OCI-LY1 (cell line): ENCODE results near the gene ALDH1B1.
A peak's percentile ranks its signal among the peaks of the same experiment; 100 is the strongest.

ENCODE experiments used
- H2AFZ ChIP-seq: fragments of 200-600 bp; sonication (generic), shearing (Covaris generic); 2 replicates; pipeline ENCODE4 v1.6.0; 2014; ENCODE audit warnings: antibody characterized with exemption, mild to moderate bottlenecking, low read length
- H3F3A ChIP-seq: fragments of 200-600 bp; sonication (generic), shearing (Covaris generic); 2 replicates; pipeline ENCODE4 v1.6.0; 2014; ENCODE audit warnings: mild to moderate bottlenecking, antibody characterized with exemption, low read length, moderate library complexity; ENCODE audit not compliant: insufficient read depth
- H3K27ac ChIP-seq: fragments of 200-600 bp; sonication (generic); 2 replicates; pipeline ENCODE4 v1.5.1; 2014; ENCODE audit warnings: low read length, mixed run types, mild to moderate bottlenecking, low read depth; ENCODE audit not compliant: poor library complexity, severe bottlenecking
- H3K27me3 ChIP-seq: fragments of 200-600 bp; sonication (generic); 2 replicates; pipeline ENCODE4 v1.6.0; 2014; ENCODE audit warnings: antibody characterized with exemption, mild to moderate bottlenecking, low read length, moderate library complexity; ENCODE audit not compliant: insufficient read depth
- H3K36me3 ChIP-seq: fragments of 200-600 bp; sonication (generic); 2 replicates; pipeline ENCODE4 v1.6.1; 2014; ENCODE audit warnings: mild to moderate bottlenecking, antibody characterized with exemption, low read length, moderate library complexity, mixed read lengths; ENCODE audit not compliant: insufficient read depth
- H3K4me1 ChIP-seq: fragments of 200-600 bp; sonication (generic); 2 replicates; pipeline ENCODE4 v1.5.1; 2014; ENCODE audit warnings: mild to moderate bottlenecking, low read length, moderate library complexity; ENCODE audit not compliant: insufficient read depth, severe bottlenecking
- H3K4me2 ChIP-seq: fragments of 200-600 bp; sonication (generic), shearing (Covaris generic); 2 replicates; pipeline ENCODE4 v1.6.1; 2014; ENCODE audit warnings: low read length
- H3K4me3 ChIP-seq: fragments of 200-600 bp; sonication (generic); 2 replicates; pipeline ENCODE4 v1.5.1; 2014; ENCODE audit warnings: low read length, low read depth, mild to moderate bottlenecking, mixed read lengths; ENCODE audit not compliant: poor library complexity, severe bottlenecking
- H3K79me2 ChIP-seq: fragments of 200-600 bp; shearing (Covaris generic); 2 replicates; pipeline ENCODE4 v1.6.1; 2016; ENCODE audit warnings: mixed run types, low read length, mixed read lengths; ENCODE audit not compliant: insufficient read depth
- H3K9ac ChIP-seq: fragments of 200-600 bp; sonication (generic), shearing (Covaris generic); 2 replicates; pipeline ENCODE4 v1.6.1; 2014; ENCODE audit warnings: mild to moderate bottlenecking, low read length, mixed read lengths
- H3K9me2 ChIP-seq: fragments of 200-600 bp; sonication (generic), shearing (Covaris generic); 2 replicates; pipeline ENCODE4 v1.6.1; 2014; ENCODE audit warnings: low read depth, mild to moderate bottlenecking, low read length, mixed read lengths
- H3K9me3 ChIP-seq: fragments of 200-600 bp; shearing (Covaris generic); 2 replicates; pipeline ENCODE4 v1.6.1; 2014; ENCODE audit warnings: low read length, mixed read lengths
- H4K20me1 ChIP-seq: fragments of 200-600 bp; sonication (generic), shearing (Covaris generic); 2 replicates; pipeline ENCODE4 v1.6.0; 2016; ENCODE audit warnings: mild to moderate bottlenecking, low read length; ENCODE audit not compliant: insufficient read depth
- CTCF ChIP-seq: fragments of 200-600 bp; sonication (generic), shearing (Covaris generic); IDR thresholded peaks from 2 replicates; pipeline ENCODE4 v1.5.1; 2017; ENCODE audit warnings: mild to moderate bottlenecking, antibody characterized with exemption, low read length, moderate library complexity, mixed read lengths
- EZH2 ChIP-seq: fragments of 200-600 bp; sonication (generic), shearing (Covaris generic); IDR thresholded peaks from 2 replicates; pipeline ENCODE4 v1.8.0; 2017; ENCODE audit warnings: borderline replicate concordance, mixed run types, mild to moderate bottlenecking, antibody characterized with exemption, low read length, moderate library complexity, mixed read lengths

Gene ALDH1B1

GRCh38 chr9:38417003-38417945, 24.8 kb downstream of the ALDH1B1 start:
- no peaks in the 10 kb centered on the region for H3K4me1 ChIP-seq
- H3K79me2 ChIP-seq = no peaks in the 10 kb centered on the region
- H3F3A ChIP-seq = no peaks in the 10 kb centered on the region
- no peak overlapping the region for H2AFZ ChIP-seq
- H3K4me2 ChIP-seq = no peak overlapping the region
- no peaks in the 10 kb centered on the region for H3K27me3 ChIP-seq
- H3K27ac ChIP-seq = no peak overlapping the region
- H3K9me3 ChIP-seq = no peaks in the 10 kb centered on the region
- H3K9ac ChIP-seq = no peak overlapping the region
- H3K36me3 ChIP-seq = no peaks in the 10 kb centered on the region
- no peaks in the 10 kb centered on the region for H4K20me1 ChIP-seq
- no peak for TF ChIP-seq EZH2
- peak; percentile 65 for TF ChIP-seq CTCF
- H3K4me3 ChIP-seq = no peak overlapping the region
- H3K9me2 ChIP-seq = no peaks in the 10 kb centered on the region

DNA sequence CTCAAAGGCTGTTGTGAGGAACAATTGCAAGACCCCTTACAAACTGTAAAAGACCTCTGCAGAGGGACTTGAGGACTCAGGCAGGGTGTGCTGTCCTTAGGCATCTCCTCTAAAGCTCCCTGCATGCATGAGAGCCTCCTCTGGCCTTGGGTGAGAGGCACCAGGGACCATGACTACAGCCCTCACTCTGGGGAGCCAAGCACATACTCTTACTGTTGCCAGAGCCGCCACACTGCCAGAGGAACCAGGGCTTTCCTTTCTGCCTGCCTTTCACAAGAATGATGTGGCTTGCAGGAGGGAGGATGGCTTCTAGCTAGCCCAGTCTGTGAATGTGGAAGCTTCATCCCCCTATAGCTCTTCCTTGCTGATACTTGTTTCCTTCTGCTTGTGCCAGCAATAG, 25.9 kb downstream of the ALDH1B1 start:
- no peaks in the 10 kb centered on the region for H3K4me1 ChIP-seq

DNA sequence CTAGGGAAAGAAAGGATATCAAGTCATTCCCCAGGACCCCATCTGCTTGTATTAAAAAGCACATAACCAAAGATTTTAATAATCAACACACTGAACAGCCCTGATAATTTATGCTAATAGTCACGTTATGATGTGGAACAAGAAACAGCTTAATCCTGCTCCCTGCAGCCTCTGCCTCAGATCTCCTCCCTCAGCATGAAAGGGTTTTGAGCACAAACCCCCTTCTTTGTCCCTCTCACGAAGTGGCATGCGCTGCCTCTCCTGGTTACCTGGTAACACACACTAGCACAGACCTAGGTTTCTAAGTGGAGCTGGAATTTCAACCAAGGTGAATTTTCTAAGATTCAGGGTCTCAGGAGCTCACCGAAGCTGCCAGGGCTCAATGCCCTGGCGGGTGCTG, 26.7 kb downstream of the ALDH1B1 start:
- no peaks in the 10 kb centered on the region for H3K79me2 ChIP-seq
- H3K4me1 ChIP-seq = no peaks in the 10 kb centered on the region
- H3K27me3 ChIP-seq = no peaks in the 10 kb centered on the region; the same call in 1 of the 2 replicates
- H3F3A ChIP-seq = no peaks in the 10 kb centered on the region
- no peaks in the 10 kb centered on the region for H3K36me3 ChIP-seq
- H3K9me2 ChIP-seq = no peaks in the 10 kb centered on the region
- no peak overlapping the region for H3K27ac ChIP-seq
- TF ChIP-seq EZH2 = no peak
- TF ChIP-seq CTCF = no peak
- no peaks in the 10 kb centered on the region for H4K20me1 ChIP-seq
- H3K9ac ChIP-seq = no peak overlapping the region
- no peak overlapping the region for H3K4me3 ChIP-seq
- H2AFZ ChIP-seq = no peak overlapping the region
- H3K9me3 ChIP-seq = no peaks in the 10 kb centered on the region
- no peak overlapping the region for H3K4me2 ChIP-seq

More for the DNA sequence above, 25.9 kb downstream of the ALDH1B1 start:
- H3K36me3 ChIP-seq = no peaks in the 10 kb centered on the region
- H3K4me2 ChIP-seq = no peak overlapping the region
- TF ChIP-seq EZH2 (no peak), CTCF (no peak)
- H3K27me3 ChIP-seq = no peaks in the 10 kb centered on the region; the same call in 1 of the 2 replicates
- H3K4me3 ChIP-seq = no peak overlapping the region
- H4K20me1 ChIP-seq = no peaks in the 10 kb centered on the region
- H3K79me2 ChIP-seq = no peaks in the 10 kb centered on the region
- no peaks in the 10 kb centered on the region for H3F3A ChIP-seq
- H2AFZ ChIP-seq = no peak overlapping the region
- no peaks in the 10 kb centered on the region for H3K9me3 ChIP-seq
- H3K9me2 ChIP-seq = no peaks in the 10 kb centered on the region
- no peak overlapping the region for H3K27ac ChIP-seq
- H3K9ac ChIP-seq = no peak overlapping the region
